HAP-1 (cell line): ENCODE results near the gene IGFL3.
"Not testable (repeated sequence)": the region's sequence is repeated elsewhere in the genome, so short reads cannot be mapped to it uniquely, and the experiment has no call there.

Experiments
- DNase-seq, 2 experiments: peaks; one replicate each; pipeline ENCODE4 v3.0.0-alpha.2; 2016 to 2020; ENCODE audit warnings: low spot score in 2 of 2
- H3K27me3 ChIP-seq: fragments of 250-450 bp; sonication (Bioruptor Pico); 2 replicates; pipeline ENCODE4 v1.5.1; 2020; ENCODE audit warnings: low read depth, mild to moderate bottlenecking, moderate library complexity
- H3K36me3 ChIP-seq: fragments of 250-450 bp; sonication (Bioruptor Pico); replicated peaks from 2 replicates; pipeline ENCODE4 v1.5.1; 2020; ENCODE audit warnings: mild to moderate bottlenecking
- H3K4me1 ChIP-seq: fragments of 250-450 bp; sonication (Bioruptor Pico); 2 replicates; pipeline ENCODE4 v1.5.1; 2020; ENCODE audit warnings: mild to moderate bottlenecking
- H3K4me3 ChIP-seq: fragments of 250-450 bp; sonication (Bioruptor Pico); 2 replicates; pipeline ENCODE4 v1.5.1; 2020; ENCODE audit warnings: mild to moderate bottlenecking, moderate library complexity
- H3K9me3 ChIP-seq: fragments of 250-450 bp; sonication (Bioruptor Pico); 2 replicates; pipeline ENCODE4 v1.5.1; 2020; ENCODE audit warnings: mild to moderate bottlenecking, moderate library complexity
- in situ Hi-C: fragments of 300-500 bp; cut with MboI; formaldehyde crosslinking; loops from 3 replicates; pipeline ENCODE4 v1.14.3; 2020; ENCODE audit warnings: low sequenced_read_pairs, inconsistent platforms, mixed read lengths

Gene IGFL3

GRCh38 chr19:46111376-46111775 lies 13.1 kb downstream of the IGFL3 start:
- in situ Hi-C loops = no loop called here

GRCh38 chr19:46109876-46110275 lies 14.6 kb downstream of the IGFL3 start:
- no peak overlapping the region for H3K4me3 ChIP-seq
- no peaks in the 10 kb centered on the region; the same call in 1 of the 2 replicates for H3K9me3 ChIP-seq
- in situ Hi-C loops = no loop called here
- no peaks in the 10 kb centered on the region for H3K4me1 ChIP-seq
- H3K36me3 ChIP-seq = no peaks in the 10 kb centered on the region
- H3K27me3 ChIP-seq = no peaks in the 10 kb centered on the region
- no peak for DNase-seq

More at GRCh38 chr19:46111376-46111775, 13.1 kb downstream of the IGFL3 start:
- H3K4me1 ChIP-seq = no peaks in the 10 kb centered on the region
- H3K4me3 ChIP-seq = no peak overlapping the region
- H3K9me3 ChIP-seq = no peaks in the 10 kb centered on the region; the same call in 1 of the 2 replicates
- no peaks in the 10 kb centered on the region for H3K36me3 ChIP-seq
- H3K27me3 ChIP-seq = no peaks in the 10 kb centered on the region; the same call in none of the 2 replicates
- no peak for DNase-seq

- Histone ChIP-seq H3K27me3 (no peaks in the 10 kb centered on the region), H3K36me3 (no peaks in the 10 kb centered on the region), H3K4me1 (no peaks in the 10 kb centered on the region), H3K9me3 (no peaks in the 10 kb centered on the region; the same call in 1 of the 2 replicates), H3K4me3 (no peak overlapping the region)
- in situ Hi-C loops = no loop called here
- no peak for DNase-seq
Measured at GRCh38 chr19:46107371-46107770, 17.1 kb downstream of the IGFL3 start.

- H3K9me3 ChIP-seq, H3K4me1 ChIP-seq, H3K36me3 ChIP-seq, H3K27me3 ChIP-seq, DNase-seq, H3K4me3 ChIP-seq, in situ Hi-C loops: not testable (repeated sequence)
Measured at GRCh38 chr19:46102333-46102732, 22.2 kb downstream of the IGFL3 start.

GRCh38 chr19:46101293-46101692 lies 23.2 kb downstream of the IGFL3 start:
- Histone ChIP-seq H3K27me3 (no peaks in the 10 kb centered on the region), H3K4me3 (no peak overlapping the region), H3K4me1 (no peaks in the 10 kb centered on the region), H3K9me3 (no peaks in the 10 kb centered on the region), H3K36me3 (no peaks in the 10 kb centered on the region)
- in situ Hi-C loops = no loop called here
- DNase-seq = no peak

GRCh38 chr19:46100344-46100743 lies 24.1 kb downstream of the IGFL3 start:
- no peak for DNase-seq
- H3K9me3 ChIP-seq = no peaks in the 10 kb centered on the region
- no peaks in the 10 kb centered on the region for H3K27me3 ChIP-seq
- no peaks in the 10 kb centered on the region for H3K4me1 ChIP-seq
- no peaks in the 10 kb centered on the region for H3K36me3 ChIP-seq
- in situ Hi-C loops = no loop called here
- no peak overlapping the region for H3K4me3 ChIP-seq

- no peaks in the 10 kb centered on the region; the same call in 1 of the 2 replicates for H3K9me3 ChIP-seq
- no peak for DNase-seq
- H3K27me3 ChIP-seq = peaks cover 20% of the 10 kb centered on the region
- no peaks in the 10 kb centered on the region for H3K4me1 ChIP-seq
- in situ Hi-C loops = no loop called here
- H3K4me3 ChIP-seq = no peak overlapping the region
- H3K36me3 ChIP-seq = no peaks in the 10 kb centered on the region
Measured at GRCh38 chr19:46090444-46090843, 34.0 kb downstream of the IGFL3 start.

- H3K27me3 ChIP-seq = peaks cover 20% of the 10 kb centered on the region
- no peaks in the 10 kb centered on the region for H3K36me3 ChIP-seq
- H3K4me1 ChIP-seq = no peaks in the 10 kb centered on the region
- no peaks in the 10 kb centered on the region; the same call in 1 of the 2 replicates for H3K9me3 ChIP-seq
- no peak for DNase-seq
- in situ Hi-C loops = loop anchor here (10.0 kb wide), 1 partner anchor 95 kb away; no protein-coding TSS in a partner anchor
- H3K4me3 ChIP-seq = no peak overlapping the region
Measured at GRCh38 chr19:46089432-46089831, 35.1 kb downstream of the IGFL3 start.

GRCh38 chr19:46088101-46088500 lies 36.4 kb downstream of the IGFL3 start:
- Histone ChIP-seq H3K4me3 (no peak overlapping the region), H3K4me1 (no peaks in the 10 kb centered on the region), H3K9me3 (no peaks in the 10 kb centered on the region; the same call in 1 of the 2 replicates), H3K27me3 (peaks cover 20% of the 10 kb centered on the region), H3K36me3 (no peaks in the 10 kb centered on the region)
- in situ Hi-C loops = loop anchor here (10.0 kb wide), 1 partner anchor 97 kb away; no protein-coding TSS in a partner anchor
- no peak for DNase-seq

GRCh38 chr19:46085888-46086287 lies 38.6 kb downstream of the IGFL3 start:
- no peak for DNase-seq
- H3K36me3 ChIP-seq = no peaks in the 10 kb centered on the region
- in situ Hi-C loops = loop anchor here (10.0 kb wide), 1 partner anchor 99 kb away; no protein-coding TSS in a partner anchor
- no peak overlapping the region for H3K4me3 ChIP-seq
- H3K9me3 ChIP-seq = no peaks in the 10 kb centered on the region; the same call in 1 of the 2 replicates
- peaks cover 24% of the 10 kb centered on the region for H3K27me3 ChIP-seq
- no peaks in the 10 kb centered on the region for H3K4me1 ChIP-seq

- no peaks in the 10 kb centered on the region; the same call in 1 of the 2 replicates for H3K9me3 ChIP-seq
- no peaks in the 10 kb centered on the region for H3K36me3 ChIP-seq
- no peak overlapping the region for H3K4me3 ChIP-seq
- H3K4me1 ChIP-seq = no peaks in the 10 kb centered on the region
- in situ Hi-C loops = loop anchor here (5.0 to 10.0 kb wide), 2 partner anchors 102 to 180 kb away; no protein-coding TSS in a partner anchor
- peaks cover 10% of the 10 kb centered on the region for H3K27me3 ChIP-seq
- no peak for DNase-seq
Measured at GRCh38 chr19:46082728-46083050, 41.8 kb downstream of the IGFL3 start.

- in situ Hi-C loops = loop anchor here (5.0 to 10.0 kb wide), 2 partner anchors 103 to 180 kb away; no protein-coding TSS in a partner anchor
- DNase-seq = peak; percentile 32 to 54
Measured at GRCh38 chr19:46081928-46082727, 42.4 kb downstream of the IGFL3 start.

GRCh38 chr19:46080561-46080960 lies 43.9 kb downstream of the IGFL3 start:
- DNase-seq = no peak
- no peak overlapping the region for H3K4me3 ChIP-seq
- in situ Hi-C loops = loop anchor here (5.0 to 10.0 kb wide), 2 partner anchors 104 to 182 kb away; no protein-coding TSS in a partner anchor

More at GRCh38 chr19:46081928-46082727, 42.4 kb downstream of the IGFL3 start:
- Histone ChIP-seq H3K4me3 (no peak overlapping the region), H3K27me3 (peaks cover 10% of the 10 kb centered on the region), H3K36me3 (no peaks in the 10 kb centered on the region), H3K4me1 (no peaks in the 10 kb centered on the region), H3K9me3 (no peaks in the 10 kb centered on the region; the same call in 1 of the 2 replicates)

GRCh38 chr19:46079576-46079975 lies 44.9 kb downstream of the IGFL3 start:
- H3K27me3 ChIP-seq = peaks cover 27% of the 10 kb centered on the region
- in situ Hi-C loops = loop anchor here (5.0 kb wide), 1 partner anchor 52 kb away; no protein-coding TSS in a partner anchor
- no peaks in the 10 kb centered on the region for H3K4me1 ChIP-seq
- H3K9me3 ChIP-seq = no peaks in the 10 kb centered on the region
- DNase-seq = no peak
- H3K36me3 ChIP-seq = no peaks in the 10 kb centered on the region
- H3K4me3 ChIP-seq = no peak overlapping the region

More at GRCh38 chr19:46080561-46080960, 43.9 kb downstream of the IGFL3 start:
- H3K36me3 ChIP-seq = no peaks in the 10 kb centered on the region
- no peaks in the 10 kb centered on the region for H3K4me1 ChIP-seq
- no peaks in the 10 kb centered on the region; the same call in 1 of the 2 replicates for H3K9me3 ChIP-seq
- H3K27me3 ChIP-seq = peaks cover 21% of the 10 kb centered on the region
